ENCODE data around the gene ANAPC1.
A peak's percentile ranks its signal among the peaks of the same experiment; 100 is the strongest.
"Not testable (repeated sequence)": the region's sequence is repeated elsewhere in the genome, so short reads cannot be mapped to it uniquely, and the experiment has no call there.

The ANAPC1 gene

DNA sequence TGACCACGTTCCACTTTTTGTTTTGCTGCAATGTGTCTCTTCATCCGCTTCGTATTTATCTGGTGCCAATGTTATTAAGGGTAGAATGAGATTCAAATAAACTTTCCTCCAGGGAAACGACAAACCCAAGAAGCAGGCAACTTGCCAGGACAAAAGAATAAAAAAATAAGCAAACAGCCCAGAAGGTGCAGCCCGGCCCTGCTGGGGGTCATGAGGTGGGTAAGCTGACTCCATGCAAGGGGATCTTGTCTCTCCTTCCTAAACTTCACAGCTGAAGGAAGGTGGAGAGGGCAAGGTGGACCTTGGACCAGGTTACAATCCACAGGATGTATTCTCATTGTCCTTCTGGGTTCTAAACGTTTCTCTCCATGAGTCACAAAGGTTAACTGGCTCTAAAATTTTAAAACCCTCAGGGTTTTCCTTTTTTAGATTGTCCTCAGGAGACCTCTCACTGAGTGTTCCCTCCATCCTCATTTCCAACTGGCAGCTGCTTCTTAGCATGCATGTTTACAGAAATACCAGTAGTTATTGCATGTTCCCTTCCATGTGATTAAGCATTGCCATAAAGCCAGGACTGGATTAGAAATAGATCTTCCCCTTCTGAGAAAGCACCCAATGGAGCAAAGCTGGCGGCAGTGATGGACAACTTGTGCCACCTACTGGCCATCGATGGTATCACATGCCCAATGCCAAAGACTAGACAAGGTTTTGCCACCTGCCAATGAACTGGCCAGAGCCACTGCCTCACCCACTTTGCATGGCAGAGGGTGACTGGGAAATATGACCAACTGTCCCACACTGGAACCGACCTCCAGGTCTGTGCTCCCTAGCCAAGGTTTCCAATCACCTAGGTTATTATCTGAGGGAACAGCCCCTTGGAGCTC lies 147.9 kb downstream of the ANAPC1 start:
- not testable (repeated sequence) for DNase-seq (ENCODE audit: low spot score)

GRCh38 chr2:111735420-111735819 lies 148.6 kb downstream of the ANAPC1 start:
- not testable (repeated sequence) for DNase-seq (ENCODE audit: low spot score)

GRCh38 chr2:111729812-111730458 lies 154.1 kb downstream of the ANAPC1 start:
- DNase-seq (ENCODE audit: low spot score) = not testable (repeated sequence)

- peak; percentile 21 for DNase-seq (ENCODE audit: low spot score)
Measured at GRCh38 chr2:111727611-111728110, 156.3 kb downstream of the ANAPC1 start.

DNA sequence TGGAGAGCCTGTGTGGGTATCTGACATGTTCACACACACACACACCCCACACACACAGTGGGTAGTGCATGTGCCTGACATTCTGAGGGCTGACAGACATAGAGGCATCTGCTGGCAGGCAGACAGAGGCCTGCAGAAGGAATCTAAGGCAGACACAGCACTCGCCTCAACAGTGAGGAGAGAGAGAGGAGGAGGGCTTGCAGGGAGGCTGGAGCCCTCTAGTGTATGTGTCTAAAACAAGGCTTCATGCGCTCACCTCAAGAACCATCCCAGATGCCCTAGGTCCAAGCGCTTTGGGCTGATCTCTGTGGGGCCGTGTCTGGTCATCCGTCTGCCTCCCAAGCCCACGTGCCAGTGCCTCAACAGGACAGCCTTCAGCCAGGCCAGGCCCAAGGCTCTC lies 158.3 kb downstream of the ANAPC1 start:
- peak; percentile 27 for DNase-seq (ENCODE audit: low spot score)

DNA sequence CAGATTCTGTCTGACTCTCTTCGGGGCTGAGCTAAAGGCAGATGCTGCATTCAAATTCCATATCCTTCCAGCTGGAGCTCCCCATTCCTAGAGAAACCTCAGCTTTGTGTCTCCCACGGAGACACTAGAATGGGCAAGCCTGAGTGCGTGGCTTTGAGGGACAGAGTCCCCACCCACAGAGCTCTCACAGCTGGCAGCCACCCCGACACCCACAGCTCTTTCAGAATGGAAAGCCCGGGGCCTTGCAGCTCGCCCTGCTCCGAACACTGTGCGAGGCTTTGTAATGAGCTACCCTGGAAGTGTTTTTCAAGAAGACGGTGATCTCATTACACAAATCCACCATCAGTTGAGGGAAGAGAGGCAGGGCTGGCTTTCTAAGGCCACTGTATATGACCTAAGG lies 164.4 kb downstream of the ANAPC1 start:
- not testable (repeated sequence) for DNase-seq (ENCODE audit: low spot score)
